ENCODE results near the gene B2M. TPM values are rescaled to one million over a fixed set of nuclear protein-coding genes. Genes with fewer than 3 reads are reported as not detected.
"Not testable (repeated sequence)": the region's sequence is repeated elsewhere in the genome, so short reads cannot be mapped to it uniquely, and the experiment has no call there.

B2M gene
- polyA plus RNA-seq, 10 donors, result 518 to 943 (median 622) TPM

GRCh38 chr15:44692659-44693058, 18.7 kb upstream of the B2M start:
- no peak for DNase-seq

- no peak for DNase-seq
These were observed 16.9 kb upstream of the B2M start for GRCh38 chr15:44694416-44694815.

- DNase-seq, result no peak
These were observed 16.0 kb upstream of the B2M start for GRCh38 chr15:44695294-44695693.

DNA sequence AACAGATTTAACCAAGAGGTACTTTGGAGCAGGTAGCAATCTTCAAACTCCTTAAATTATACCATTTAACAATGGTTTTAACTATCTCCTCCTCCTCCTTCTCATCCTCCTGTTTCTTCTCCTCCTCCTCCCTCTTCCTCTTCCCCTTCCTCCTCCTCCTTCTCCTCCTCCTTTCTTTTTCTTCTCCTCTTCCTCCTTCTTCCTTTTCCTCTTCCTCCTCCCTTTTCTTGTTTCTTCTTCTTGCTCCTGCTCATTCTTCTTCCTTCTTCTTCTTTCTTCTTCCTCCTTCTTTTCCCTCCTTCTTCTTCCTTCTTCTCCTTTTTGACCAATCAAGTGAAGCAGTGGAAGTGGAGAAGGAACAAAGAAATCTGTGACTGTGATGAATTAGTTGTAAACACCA, 14.3 kb upstream of the B2M start:
- no peak for DNase-seq

GRCh38 chr15:44698641-44699040, 12.7 kb upstream of the B2M start:
- DNase-seq, result no peak

- DNase-seq, result not testable (repeated sequence)
These were observed 10.6 kb upstream of the B2M start for GRCh38 chr15:44700676-44701075.

GRCh38 chr15:44705986-44706385, 5.3 kb upstream of the B2M start:
- no peak for DNase-seq

GRCh38 chr15:44706401-44706800, 4.9 kb upstream of the B2M start:
- no peak for DNase-seq

DNA sequence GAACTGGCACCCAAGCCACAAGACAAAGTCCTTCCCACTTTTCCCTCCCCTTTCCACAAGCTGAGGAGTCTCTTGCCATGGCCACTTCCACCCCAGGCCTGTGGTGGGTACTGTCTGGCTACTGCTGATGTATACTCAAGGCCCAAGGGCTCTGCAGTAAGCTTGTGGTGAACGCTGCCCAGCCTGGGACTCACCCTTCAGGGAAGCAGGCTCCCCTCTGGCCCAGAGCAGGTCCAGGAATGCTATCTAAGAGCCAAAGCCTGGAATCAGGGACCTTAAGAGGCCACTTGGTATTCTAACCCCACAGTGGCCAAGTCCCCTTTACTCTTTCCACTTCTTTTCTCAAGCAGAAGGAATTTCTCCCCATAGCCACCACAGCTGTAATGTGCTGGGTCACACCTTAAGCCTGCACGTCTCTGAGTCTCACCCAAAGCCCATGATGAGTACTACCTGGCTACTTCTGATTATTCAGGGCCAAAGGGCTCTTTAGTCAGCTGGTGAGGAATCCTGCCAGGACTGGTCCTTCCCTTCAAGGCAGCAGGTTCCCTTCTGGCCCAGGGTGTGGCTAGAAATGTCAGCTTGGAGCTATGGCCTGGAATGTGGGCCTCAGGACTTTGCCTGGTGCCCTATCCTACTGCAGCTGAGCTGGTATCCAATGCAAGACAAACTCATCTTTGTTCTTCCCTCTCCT, 4.2 kb upstream of the B2M start:
- no peak for DNase-seq

GRCh38 chr15:44710236-44711095, 851 bp upstream of the B2M start:
- DNase-seq, result peak in 2 of 3 donors; percentile 46 to 51

DNA sequence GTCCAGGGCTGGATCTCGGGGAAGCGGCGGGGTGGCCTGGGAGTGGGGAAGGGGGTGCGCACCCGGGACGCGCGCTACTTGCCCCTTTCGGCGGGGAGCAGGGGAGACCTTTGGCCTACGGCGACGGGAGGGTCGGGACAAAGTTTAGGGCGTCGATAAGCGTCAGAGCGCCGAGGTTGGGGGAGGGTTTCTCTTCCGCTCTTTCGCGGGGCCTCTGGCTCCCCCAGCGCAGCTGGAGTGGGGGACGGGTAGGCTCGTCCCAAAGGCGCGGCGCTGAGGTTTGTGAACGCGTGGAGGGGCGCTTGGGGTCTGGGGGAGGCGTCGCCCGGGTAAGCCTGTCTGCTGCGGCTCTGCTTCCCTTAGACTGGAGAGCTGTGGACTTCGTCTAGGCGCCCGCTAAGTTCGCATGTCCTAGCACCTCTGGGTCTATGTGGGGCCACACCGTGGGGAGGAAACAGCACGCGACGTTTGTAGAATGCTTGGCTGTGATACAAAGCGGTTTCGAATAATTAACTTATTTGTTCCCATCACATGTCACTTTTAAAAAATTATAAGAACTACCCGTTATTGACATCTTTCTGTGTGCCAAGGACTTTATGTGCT, 527 bp downstream of the B2M start:
- DNase-seq, result peak; percentile 48 to 92 (median 77)

DNA sequence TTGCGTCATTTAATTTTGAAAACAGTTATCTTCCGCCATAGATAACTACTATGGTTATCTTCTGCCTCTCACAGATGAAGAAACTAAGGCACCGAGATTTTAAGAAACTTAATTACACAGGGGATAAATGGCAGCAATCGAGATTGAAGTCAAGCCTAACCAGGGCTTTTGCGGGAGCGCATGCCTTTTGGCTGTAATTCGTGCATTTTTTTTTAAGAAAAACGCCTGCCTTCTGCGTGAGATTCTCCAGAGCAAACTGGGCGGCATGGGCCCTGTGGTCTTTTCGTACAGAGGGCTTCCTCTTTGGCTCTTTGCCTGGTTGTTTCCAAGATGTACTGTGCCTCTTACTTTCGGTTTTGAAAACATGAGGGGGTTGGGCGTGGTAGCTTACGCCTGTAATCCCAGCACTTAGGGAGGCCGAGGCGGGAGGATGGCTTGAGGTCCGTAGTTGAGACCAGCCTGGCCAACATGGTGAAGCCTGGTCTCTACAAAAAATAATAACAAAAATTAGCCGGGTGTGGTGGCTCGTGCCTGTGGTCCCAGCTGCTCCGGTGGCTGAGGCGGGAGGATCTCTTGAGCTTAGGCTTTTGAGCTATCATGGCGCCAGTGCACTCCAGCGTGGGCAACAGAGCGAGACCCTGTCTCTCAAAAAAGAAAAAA, 1.2 kb downstream of the B2M start:
- DNase-seq, result peak; percentile 74 to 89 (median 83)

- DNase-seq, result peak in 1 of 3 donors; percentile 41
These were observed 2.0 kb downstream of the B2M start for GRCh38 chr15:44713006-44713966.

DNA sequence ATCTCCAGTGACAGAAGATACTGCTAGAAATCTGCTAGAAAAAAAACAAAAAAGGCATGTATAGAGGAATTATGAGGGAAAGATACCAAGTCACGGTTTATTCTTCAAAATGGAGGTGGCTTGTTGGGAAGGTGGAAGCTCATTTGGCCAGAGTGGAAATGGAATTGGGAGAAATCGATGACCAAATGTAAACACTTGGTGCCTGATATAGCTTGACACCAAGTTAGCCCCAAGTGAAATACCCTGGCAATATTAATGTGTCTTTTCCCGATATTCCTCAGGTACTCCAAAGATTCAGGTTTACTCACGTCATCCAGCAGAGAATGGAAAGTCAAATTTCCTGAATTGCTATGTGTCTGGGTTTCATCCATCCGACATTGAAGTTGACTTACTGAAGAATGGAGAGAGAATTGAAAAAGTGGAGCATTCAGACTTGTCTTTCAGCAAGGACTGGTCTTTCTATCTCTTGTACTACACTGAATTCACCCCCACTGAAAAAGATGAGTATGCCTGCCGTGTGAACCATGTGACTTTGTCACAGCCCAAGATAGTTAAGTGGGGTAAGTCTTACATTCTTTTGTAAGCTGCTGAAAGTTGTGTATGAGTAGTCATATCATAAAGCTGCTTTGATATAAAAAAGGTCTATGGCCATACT, 4.0 kb downstream of the B2M start:
- no peak for DNase-seq

- DNase-seq, result no peak
These were observed 4.5 kb downstream of the B2M start for GRCh38 chr15:44715797-44716334.

GRCh38 chr15:44716983-44717602, 5.8 kb downstream of the B2M start:
- DNase-seq, result no peak

GRCh38 chr15:44718180-44718926, 7.0 kb downstream of the B2M start:
- DNase-seq, result no peak

- no peak for DNase-seq
These were observed 7.6 kb downstream of the B2M start for GRCh38 chr15:44718927-44719292.

Measured in muscle of back (tissue), 11 donors.